ENCODE data around the gene CD247. TPM values are rescaled to one million over a fixed set of nuclear protein-coding genes. Genes with fewer than 3 reads are reported as not detected.

CD247 gene
- total RNA-seq, 1 experiment from 2014 or later = 0.44 TPM

- in situ Hi-C loops (cut with HindIII; ENCODE audit: low pct_unique_long_range_greater_than_20kb, low sequenced_read_pairs) (no loop called here), intact Hi-C loops (cut with micrococcal nuclease; ENCODE audit: unreplicated experiment) (no loop called here)
- BruUV-seq (replicated peaks) = no TSS peak
- H3K27ac ChIP-seq (ENCODE audit: low read length) = no peak overlapping the region
- H3K4me3 ChIP-seq (ENCODE audit: low read depth in 2 of 2, low read length in 2 of 2) = no peak overlapping the region
- H3K27me3 ChIP-seq (ENCODE audit: control insufficient read depth, insufficient read depth, low read length) = 0 out of 2 replicates have a peak, but pooled peaks cover 4% of the 10 kb centered on the region
- POLR2A ChIA-PET = no interaction called here
- ATAC-seq (no peak), DNase-seq (ENCODE audit: low read depth, low spot score) (no peak)
- no peaks in the 10 kb centered on the region for H3K4me1 ChIP-seq (ENCODE audit: control insufficient read depth, insufficient read depth, low read length)
- no peak for TF ChIP-seq SIN3A (IDR thresholded peaks at IDR 0.05; ENCODE audit: borderline replicate concordance, insufficient read depth, low read depth, low read length)
- no peak for TF ChIP-seq CTCF (IDR thresholded peaks at IDR 0.05)
- TF ChIP-seq TCF7L2 (IDR thresholded peaks at IDR 0.05; ENCODE audit: low read depth, low read length) = no peak
- no peak for TF ChIP-seq REST (IDR thresholded peaks at IDR 0.05; ENCODE audit: insufficient read depth in 1 of 2, low read depth in 2 of 2, low read length in 1 of 2)
- TF ChIP-seq POLR2AphosphoS5 (IDR thresholded peaks at IDR 0.05; ENCODE audit: low read depth, low read length) = no peak
- no peaks in the 10 kb centered on the region for H3K36me3 ChIP-seq (ENCODE audit: control insufficient read depth, insufficient read depth, low read length)
- CTCF ChIA-PET = interaction anchor here (0.6 kb wide), 1 partner anchor 350 kb away, joined by 11 read pairs; no protein-coding TSS in a partner anchor
- no peaks in the 10 kb centered on the region for H3K9me3 ChIP-seq (ENCODE audit: control insufficient read depth, insufficient read depth, low read depth, low read length)
Observed at GRCh38 chr1:167474191-167474641, 44.1 kb downstream of the CD247 start.

- ChIA-PET CTCF (no interaction called here), POLR2A (no interaction called here)
- in situ Hi-C loops (cut with HindIII; ENCODE audit: low pct_unique_long_range_greater_than_20kb, low sequenced_read_pairs) = no loop called here
- Histone ChIP-seq H3K27me3 (ENCODE audit: control insufficient read depth, insufficient read depth, low read length) (0 out of 2 replicates have a peak, but pooled peaks cover 3% of the 10 kb centered on the region), H3K27ac (ENCODE audit: low read length) (no peak overlapping the region), H3K36me3 (ENCODE audit: control insufficient read depth, insufficient read depth, low read length) (no peaks in the 10 kb centered on the region), H3K4me3 (ENCODE audit: low read depth in 2 of 2, low read length in 2 of 2) (no peak overlapping the region), H3K9me3 (ENCODE audit: control insufficient read depth, insufficient read depth, low read depth, low read length) (no peaks in the 10 kb centered on the region), H3K4me1 (ENCODE audit: control insufficient read depth, insufficient read depth, low read length) (no peaks in the 10 kb centered on the region)
- TF ChIP-seq CTCF (IDR thresholded peaks at IDR 0.05) = no peak
- no peak for TF ChIP-seq SIN3A (IDR thresholded peaks at IDR 0.05; ENCODE audit: borderline replicate concordance, insufficient read depth, low read depth, low read length)
- no peak for TF ChIP-seq POLR2AphosphoS5 (IDR thresholded peaks at IDR 0.05; ENCODE audit: low read depth, low read length)
- no peak for TF ChIP-seq TCF7L2 (IDR thresholded peaks at IDR 0.05; ENCODE audit: low read depth, low read length)
- no peak for TF ChIP-seq REST (IDR thresholded peaks at IDR 0.05; ENCODE audit: insufficient read depth in 1 of 2, low read depth in 2 of 2, low read length in 1 of 2)
- intact Hi-C loops (cut with micrococcal nuclease; ENCODE audit: unreplicated experiment) = no loop called here
- ATAC-seq (no peak), DNase-seq (ENCODE audit: low read depth, low spot score) (no peak)
- no TSS peak for BruUV-seq (replicated peaks)
Observed at GRCh38 chr1:167473761-167474160, 44.6 kb downstream of the CD247 start.

Data from Panc1 (cell line).